ENCODE results near the gene PCDHGC3. TPM values are rescaled to one million over a fixed set of nuclear protein-coding genes. Genes with fewer than 3 reads are reported as not detected.

Gene PCDHGC3
- polyA plus RNA-seq, 12 donors = 86.1 to 193 (median 119) TPM; not detected in 1

- no peak for DNase-seq
Observed at GRCh38 chr5:141519605-141520565, 44.1 kb downstream of the PCDHGC3 start.

GRCh38 chr5:141521244-141521781 lies 45.5 kb downstream of the PCDHGC3 start:
- peak; percentile 80 for DNase-seq

- no peak for DNase-seq
Observed at GRCh38 chr5:141522301-141522700, 46.5 kb downstream of the PCDHGC3 start.

GRCh38 chr5:141523991-141524390 lies 48.2 kb downstream of the PCDHGC3 start:
- no peak for DNase-seq

- DNase-seq = peak; percentile 96
Observed at GRCh38 chr5:141524604-141525597, 49.1 kb downstream of the PCDHGC3 start.

- DNase-seq = peak; percentile 40
Observed at GRCh38 chr5:141525653-141526052, 49.9 kb downstream of the PCDHGC3 start.

GRCh38 chr5:141527426-141527825 lies 51.7 kb downstream of the PCDHGC3 start:
- no peak for DNase-seq

Other genes starting within 250 kb of the PCDHGC3 start
- gene PCDHB15, start 230.6 kb upstream of the PCDHGC3 start, polyA plus RNA-seq (ENCODE audit: insufficient read length in 12 of 12) = 10 to 100 TPM in 1 of 12 donors, 1 to 10 TPM in 10, not detected in 1; 5.8 to 12.3 (median 6.8) TPM
- gene SLC25A2, start 171.9 kb upstream of the PCDHGC3 start, polyA plus RNA-seq (ENCODE audit: insufficient read length in 12 of 12) = not detected
- 100 to 1,000 TPM in 2 of 12 donors, 10 to 100 TPM in 9, not detected in 1; 77.9 to 106 (median 91.7) TPM for gene TAF7, start 155.2 kb upstream of the PCDHGC3 start, polyA plus RNA-seq (ENCODE audit: insufficient read length in 12 of 12)
- gene PCDHGA1, start 145.5 kb upstream of the PCDHGC3 start, polyA plus RNA-seq (ENCODE audit: insufficient read length in 12 of 12) = under 1 TPM in 10 of 12 donors, not detected in 2; 0.44 to 0.86 (median 0.56) TPM
- gene PCDHGA2, start 137.2 kb upstream of the PCDHGC3 start, polyA plus RNA-seq (ENCODE audit: insufficient read length in 12 of 12) = 1 to 10 TPM in 11 of 12 donors, not detected in 1; 1.6 to 5.9 (median 2.5) TPM
- gene PCDHGA3, start 132.1 kb upstream of the PCDHGC3 start, polyA plus RNA-seq (ENCODE audit: insufficient read length in 12 of 12) = 1 to 10 TPM in 10 of 12 donors, not detected in 2; 1.2 to 1.8 (median 1.4) TPM
- gene PCDHGB1, start 125.9 kb upstream of the PCDHGC3 start, polyA plus RNA-seq (ENCODE audit: insufficient read length in 12 of 12) = 1 to 10 TPM in 1 of 12 donors, under 1 TPM in 9, not detected in 2; 0.32 to 1.0 (median 0.65) TPM
- 1 to 10 TPM in 9 of 12 donors, under 1 TPM in 1, not detected in 2; 0.93 to 1.9 (median 1.5) TPM for gene PCDHGA4, start 120.9 kb upstream of the PCDHGC3 start, polyA plus RNA-seq (ENCODE audit: insufficient read length in 12 of 12)
- 1 to 10 TPM in 10 of 12 donors, not detected in 2; 1.8 to 3.0 (median 2.1) TPM for gene PCDHGB2, start 116.0 kb upstream of the PCDHGC3 start, polyA plus RNA-seq (ENCODE audit: insufficient read length in 12 of 12)
- gene PCDHGA5, start 111.8 kb upstream of the PCDHGC3 start, polyA plus RNA-seq (ENCODE audit: insufficient read length in 12 of 12) = 1 to 10 TPM in 10 of 12 donors, not detected in 2; 2.1 to 3.4 (median 2.7) TPM
- 1 to 10 TPM in 8 of 12 donors, under 1 TPM in 2, not detected in 2; 0.94 to 2.0 (median 1.3) TPM for gene PCDHGB3, start 105.7 kb upstream of the PCDHGC3 start, polyA plus RNA-seq (ENCODE audit: insufficient read length in 12 of 12)
- gene PCDHGA6, start 102.1 kb upstream of the PCDHGC3 start, polyA plus RNA-seq (ENCODE audit: insufficient read length in 12 of 12) = 1 to 10 TPM in 10 of 12 donors, not detected in 2; 2.5 to 5.4 (median 3.5) TPM
- 1 to 10 TPM in 10 of 12 donors, not detected in 2; 1.1 to 2.0 (median 1.6) TPM for gene PCDHGA7, start 93.2 kb upstream of the PCDHGC3 start, polyA plus RNA-seq (ENCODE audit: insufficient read length in 12 of 12)
- gene PCDHGB4, start 88.3 kb upstream of the PCDHGC3 start, polyA plus RNA-seq (ENCODE audit: insufficient read length in 12 of 12) = 1 to 10 TPM in 11 of 12 donors, not detected in 1; 1.9 to 3.5 (median 2.3) TPM
- gene PCDHGA8, start 83.3 kb upstream of the PCDHGC3 start, polyA plus RNA-seq (ENCODE audit: insufficient read length in 12 of 12) = 1 to 10 TPM in 1 of 12 donors, under 1 TPM in 9, not detected in 2; 0.34 to 1.1 (median 0.66) TPM
- gene PCDHGB5, start 78.0 kb upstream of the PCDHGC3 start, polyA plus RNA-seq (ENCODE audit: insufficient read length in 12 of 12) = 1 to 10 TPM in 11 of 12 donors, not detected in 1; 2.7 to 7.7 (median 4.0) TPM
- gene PCDHGA9, start 73.2 kb upstream of the PCDHGC3 start, polyA plus RNA-seq (ENCODE audit: insufficient read length in 12 of 12) = 1 to 10 TPM in 11 of 12 donors, not detected in 1; 2.8 to 5.2 (median 4.2) TPM
- 1 to 10 TPM in 11 of 12 donors, not detected in 1; 2.8 to 7.7 (median 4.3) TPM for gene PCDHGB6, start 67.9 kb upstream of the PCDHGC3 start, polyA plus RNA-seq (ENCODE audit: insufficient read length in 12 of 12)
- gene PCDHGA10, start 63.0 kb upstream of the PCDHGC3 start, polyA plus RNA-seq (ENCODE audit: insufficient read length in 12 of 12) = 1 to 10 TPM in 11 of 12 donors, not detected in 1; 1.3 to 3.4 (median 1.8) TPM
- 10 to 100 TPM in 3 of 12 donors, 1 to 10 TPM in 8, not detected in 1; 6.5 to 14.7 (median 8.6) TPM for gene PCDHGB7, start 58.3 kb upstream of the PCDHGC3 start, polyA plus RNA-seq (ENCODE audit: insufficient read length in 12 of 12)
- gene PCDHGA11, start 54.9 kb upstream of the PCDHGC3 start, polyA plus RNA-seq (ENCODE audit: insufficient read length in 12 of 12) = 1 to 10 TPM in 10 of 12 donors, not detected in 2; 2.6 to 5.1 (median 3.4) TPM
- gene PCDHGA12, start 45.5 kb upstream of the PCDHGC3 start, polyA plus RNA-seq (ENCODE audit: insufficient read length in 12 of 12) = 1 to 10 TPM in 10 of 12 donors, not detected in 2; 1.2 to 4.6 (median 2.1) TPM
- gene PCDHGC4, start 9.1 kb downstream of the PCDHGC3 start, polyA plus RNA-seq (ENCODE audit: insufficient read length in 12 of 12) = 1 to 10 TPM in 9 of 12 donors, under 1 TPM in 1, not detected in 2; 0.93 to 2.7 (median 1.7) TPM
- gene PCDHGC5, start 13.1 kb downstream of the PCDHGC3 start, polyA plus RNA-seq (ENCODE audit: insufficient read length in 12 of 12) = 1 to 10 TPM in 2 of 12 donors, under 1 TPM in 8, not detected in 2; 0.19 to 1.3 (median 0.71) TPM
- gene DIAPH1, start 143.0 kb downstream of the PCDHGC3 start, polyA plus RNA-seq (ENCODE audit: insufficient read length in 12 of 12) = 10 to 100 TPM in 11 of 12 donors, not detected in 1; 19.9 to 47.9 (median 22.4) TPM
- 10 to 100 TPM in 11 of 12 donors, not detected in 1; 36.9 to 87.4 (median 51.4) TPM for gene HDAC3, start 160.9 kb downstream of the PCDHGC3 start, polyA plus RNA-seq (ENCODE audit: insufficient read length in 12 of 12)
- gene RELL2, start 161.0 kb downstream of the PCDHGC3 start, polyA plus RNA-seq (ENCODE audit: insufficient read length in 12 of 12) = under 1 TPM in 10 of 12 donors, not detected in 2; 0.10 to 0.84 (median 0.29) TPM
- 10 to 100 TPM in 3 of 12 donors, 1 to 10 TPM in 8, not detected in 1; 4.3 to 32.7 (median 7.8) TPM for gene FCHSD1, start 175.5 kb downstream of the PCDHGC3 start, polyA plus RNA-seq (ENCODE audit: insufficient read length in 12 of 12)
- 10 to 100 TPM in 11 of 12 donors, not detected in 1; 10.8 to 22.0 (median 13.4) TPM for gene ARAP3, start 206.3 kb downstream of the PCDHGC3 start, polyA plus RNA-seq (ENCODE audit: insufficient read length in 12 of 12)